Measurements from ENCODE around the gene ADD1.

Gene ADD1

DNA sequence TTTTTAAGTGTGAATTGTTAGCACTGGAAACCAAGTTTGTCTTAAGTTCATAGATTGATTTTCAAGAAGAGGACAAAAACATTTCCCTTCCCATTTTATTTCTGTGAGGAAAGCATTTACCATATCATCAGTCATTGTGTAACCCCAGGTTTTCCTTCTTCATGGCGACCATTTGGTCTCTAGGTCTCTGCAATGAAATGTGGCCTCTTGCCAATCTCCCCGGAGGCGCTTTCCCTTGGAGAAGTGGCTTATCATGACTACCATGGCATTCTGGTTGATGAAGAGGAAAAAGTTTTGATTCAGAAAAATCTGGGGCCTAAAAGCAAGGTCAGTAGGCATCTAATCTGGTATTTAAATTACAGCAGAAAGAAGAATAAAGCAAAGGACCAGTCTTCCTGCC is 54.4 kb downstream of the ADD1 start:
- TF ChIP-seq, protein P1, sequence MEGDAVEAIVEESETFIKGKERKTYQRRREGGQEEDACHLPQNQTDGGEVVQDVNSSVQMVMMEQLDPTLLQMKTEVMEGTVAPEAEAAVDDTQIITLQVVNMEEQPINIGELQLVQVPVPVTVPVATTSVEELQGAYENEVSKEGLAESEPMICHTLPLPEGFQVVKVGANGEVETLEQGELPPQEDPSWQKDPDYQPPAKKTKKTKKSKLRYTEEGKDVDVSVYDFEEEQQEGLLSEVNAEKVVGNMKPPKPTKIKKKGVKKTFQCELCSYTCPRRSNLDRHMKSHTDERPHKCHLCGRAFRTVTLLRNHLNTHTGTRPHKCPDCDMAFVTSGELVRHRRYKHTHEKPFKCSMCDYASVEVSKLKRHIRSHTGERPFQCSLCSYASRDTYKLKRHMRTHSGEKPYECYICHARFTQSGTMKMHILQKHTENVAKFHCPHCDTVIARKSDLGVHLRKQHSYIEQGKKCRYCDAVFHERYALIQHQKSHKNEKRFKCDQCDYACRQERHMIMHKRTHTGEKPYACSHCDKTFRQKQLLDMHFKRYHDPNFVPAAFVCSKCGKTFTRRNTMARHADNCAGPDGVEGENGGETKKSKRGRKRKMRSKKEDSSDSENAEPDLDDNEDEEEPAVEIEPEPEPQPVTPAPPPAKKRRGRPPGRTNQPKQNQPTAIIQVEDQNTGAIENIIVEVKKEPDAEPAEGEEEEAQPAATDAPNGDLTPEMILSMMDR (IDR thresholded peaks at IDR 0.05; ENCODE audit: insufficient read depth, low read length, missing control alignments): no peak
- H3K4me3 ChIP-seq (ENCODE audit: low read depth, low read length): no peak overlapping the region
- ChIA-PET CTCF (no interaction called here), POLR2A (no interaction called here)
- no peak for DNase-seq (ENCODE audit: low read depth, low spot score)

DNA sequence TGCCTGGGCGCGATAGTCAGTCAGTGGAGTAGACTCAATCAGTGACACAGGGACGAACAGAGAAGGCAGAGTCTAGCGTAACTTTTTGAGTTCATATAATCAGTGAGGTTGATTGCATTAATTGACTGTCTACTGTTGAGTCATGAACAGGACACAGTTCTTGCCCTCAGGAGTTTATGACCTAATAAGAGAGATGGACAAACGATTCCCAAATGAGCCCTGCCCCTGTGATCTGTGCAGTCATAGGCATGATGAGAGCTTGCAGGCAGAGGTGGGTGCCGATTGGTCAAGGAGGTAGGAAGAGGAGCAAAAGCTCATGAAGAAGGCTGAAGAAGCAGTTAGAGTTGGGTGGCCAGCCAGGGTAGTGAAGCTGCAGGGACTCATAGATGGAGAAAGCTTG is 57.1 kb downstream of the ADD1 start:
- POLR2A ChIA-PET: interaction anchor here (0.7 kb wide), 1 partner anchor 40 kb away, joined by 3 read pairs; no protein-coding TSS in a partner anchor
- H3K4me3 ChIP-seq (ENCODE audit: low read depth, low read length): no peak overlapping the region
- CTCF ChIA-PET: no interaction called here
- DNase-seq (ENCODE audit: low read depth, low spot score): no peak
- TF ChIP-seq, protein P1 (IDR thresholded peaks at IDR 0.05; ENCODE audit: insufficient read depth, low read length, missing control alignments): no peak

- TF ChIP-seq, protein P1 (IDR thresholded peaks at IDR 0.05; ENCODE audit: insufficient read depth, low read length, missing control alignments): no peak
- H3K4me3 ChIP-seq (ENCODE audit: low read depth, low read length): no peak overlapping the region
- POLR2A ChIA-PET: interaction anchor here (0.7 kb wide), 1 partner anchor 40 kb away, joined by 3 read pairs; no protein-coding TSS in a partner anchor
- no peak for DNase-seq (ENCODE audit: low read depth, low spot score)
- CTCF ChIA-PET: no interaction called here
Measured at GRCh38 chr4:2901186-2901585, 57.5 kb downstream of the ADD1 start.

- H3K4me3 ChIP-seq (ENCODE audit: low read depth, low read length): no peak overlapping the region
- TF ChIP-seq, protein P1 (IDR thresholded peaks at IDR 0.05; ENCODE audit: insufficient read depth, low read length, missing control alignments): no peak
- no peak for DNase-seq (ENCODE audit: low read depth, low spot score)
- POLR2A ChIA-PET: no interaction called here
- CTCF ChIA-PET: no interaction called here
Measured at GRCh38 chr4:2902126-2902525, 58.5 kb downstream of the ADD1 start.

- TF ChIP-seq, protein P1 (IDR thresholded peaks at IDR 0.05; ENCODE audit: insufficient read depth, low read length, missing control alignments): no peak
Measured at GRCh38 chr4:2905544-2905943, 61.9 kb downstream of the ADD1 start.

DNA sequence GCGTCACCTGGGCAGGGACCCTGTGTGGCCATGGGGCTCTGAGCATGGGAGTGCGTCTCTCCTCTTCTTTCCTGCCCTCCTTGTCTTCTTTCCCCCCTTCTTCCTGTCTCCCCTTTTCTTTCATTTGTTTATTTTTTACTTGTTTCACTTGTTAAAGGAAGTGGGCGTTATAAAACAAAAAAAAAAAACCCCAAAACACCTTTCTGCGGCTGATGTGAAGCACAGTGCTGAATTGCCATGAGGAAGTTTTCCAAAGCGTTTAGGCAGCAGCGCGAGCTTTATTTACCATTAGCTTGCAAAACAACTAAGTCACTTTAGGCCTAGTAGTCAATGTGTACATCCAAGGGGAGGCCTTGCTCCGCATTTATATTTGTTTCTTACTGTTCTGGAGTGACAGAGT is 62.6 kb downstream of the ADD1 start:
- POLR2A ChIA-PET: no interaction called here

More at GRCh38 chr4:2905544-2905943, 61.9 kb downstream of the ADD1 start:
- no peak overlapping the region for H3K4me3 ChIP-seq (ENCODE audit: low read depth, low read length)
- ChIA-PET POLR2A (no interaction called here), CTCF (interaction anchor here (0.9 kb wide), 1 partner anchor 8 kb away, joined by 3 read pairs; no protein-coding TSS in a partner anchor)
- no peak for DNase-seq (ENCODE audit: low read depth, low spot score)

More for the DNA sequence above, 62.6 kb downstream of the ADD1 start:
- no peak overlapping the region for H3K4me3 ChIP-seq (ENCODE audit: low read depth, low read length)
- CTCF ChIA-PET: no interaction called here
- TF ChIP-seq, protein P1 (IDR thresholded peaks at IDR 0.05; ENCODE audit: insufficient read depth, low read length, missing control alignments): no peak
- DNase-seq (ENCODE audit: low read depth, low spot score): no peak

Measured in AG04449 (cell line).